ENCODE measurements around the gene SCLY. TPM values are rescaled to one million over a fixed set of nuclear protein-coding genes. Genes with fewer than 3 reads are reported as not detected.

Gene SCLY
- total RNA-seq, 4 donors from 2014 or later, result 13.6 to 23.3 (median 17.6) TPM

DNA sequence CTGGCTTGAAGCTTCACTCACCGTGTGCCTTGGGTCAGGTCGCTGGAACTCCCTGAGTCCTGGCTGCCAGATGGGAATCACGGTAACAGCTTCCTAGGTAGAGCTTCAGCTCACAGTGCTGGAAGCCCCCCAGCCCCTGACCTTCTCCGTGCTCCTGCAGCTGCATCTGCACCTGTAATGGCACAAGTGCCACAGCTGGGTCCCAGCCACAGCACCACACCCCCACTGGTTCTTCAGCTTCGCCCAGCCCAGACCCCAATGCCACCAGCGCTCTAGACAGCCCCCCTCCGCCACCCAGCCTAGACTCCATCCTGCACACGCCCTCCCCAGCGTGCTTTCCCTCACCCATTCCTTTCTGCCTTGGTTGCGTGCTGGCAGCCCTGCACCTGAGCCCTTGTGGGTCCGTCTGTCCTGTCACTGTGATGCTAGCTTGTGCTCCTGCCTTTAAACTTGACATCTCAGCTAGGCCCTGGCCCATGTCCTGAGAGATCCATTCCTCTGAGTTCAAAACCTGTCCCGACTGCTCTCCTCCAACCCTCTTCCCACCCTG is 31.8 kb downstream of the SCLY start:
- Histone ChIP-seq H3K27ac (no peak overlapping the region), H3K27me3 (no peaks in the 10 kb centered on the region), H3K9me3 (no peaks in the 10 kb centered on the region), H3K4me3 (no peak overlapping the region), H3K4me1 (no peaks in the 10 kb centered on the region), H3K36me3 (peaks cover 0 to 46% (median 0%) of the 10 kb centered on the region in 3 donors)
- TF ChIP-seq EP300 (IDR thresholded peaks at IDR 0.05) (no peak), POLR2A (IDR thresholded peaks at IDR 0.05) (no peak)
- TF ChIP-seq, protein P1, sequence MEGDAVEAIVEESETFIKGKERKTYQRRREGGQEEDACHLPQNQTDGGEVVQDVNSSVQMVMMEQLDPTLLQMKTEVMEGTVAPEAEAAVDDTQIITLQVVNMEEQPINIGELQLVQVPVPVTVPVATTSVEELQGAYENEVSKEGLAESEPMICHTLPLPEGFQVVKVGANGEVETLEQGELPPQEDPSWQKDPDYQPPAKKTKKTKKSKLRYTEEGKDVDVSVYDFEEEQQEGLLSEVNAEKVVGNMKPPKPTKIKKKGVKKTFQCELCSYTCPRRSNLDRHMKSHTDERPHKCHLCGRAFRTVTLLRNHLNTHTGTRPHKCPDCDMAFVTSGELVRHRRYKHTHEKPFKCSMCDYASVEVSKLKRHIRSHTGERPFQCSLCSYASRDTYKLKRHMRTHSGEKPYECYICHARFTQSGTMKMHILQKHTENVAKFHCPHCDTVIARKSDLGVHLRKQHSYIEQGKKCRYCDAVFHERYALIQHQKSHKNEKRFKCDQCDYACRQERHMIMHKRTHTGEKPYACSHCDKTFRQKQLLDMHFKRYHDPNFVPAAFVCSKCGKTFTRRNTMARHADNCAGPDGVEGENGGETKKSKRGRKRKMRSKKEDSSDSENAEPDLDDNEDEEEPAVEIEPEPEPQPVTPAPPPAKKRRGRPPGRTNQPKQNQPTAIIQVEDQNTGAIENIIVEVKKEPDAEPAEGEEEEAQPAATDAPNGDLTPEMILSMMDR (IDR thresholded peaks at IDR 0.05), result no peak
- no peak for DNase-seq (ENCODE audit: low spot score in 2 of 2)
- 83 to 89% methylated on average over 12 of the region's 12 CpGs for WGBS, 2 donors

- H3K27me3 ChIP-seq, result no peaks in the 10 kb centered on the region
- no peaks in the 10 kb centered on the region for H3K4me1 ChIP-seq
- no peak for DNase-seq (ENCODE audit: low spot score in 2 of 2)
- no peak overlapping the region for H3K4me3 ChIP-seq
- H3K27ac ChIP-seq, result no peak overlapping the region
- TF ChIP-seq EP300 (IDR thresholded peaks at IDR 0.05) (no peak), POLR2A (IDR thresholded peaks at IDR 0.05) (no peak)
- TF ChIP-seq, protein P1 (IDR thresholded peaks at IDR 0.05), result no peak
- H3K9me3 ChIP-seq, result no peaks in the 10 kb centered on the region
- H3K36me3 ChIP-seq, result peaks cover 0 to 46% (median 0%) of the 10 kb centered on the region in 3 donors
- WGBS, 2 donors, result 83 to 85% methylated on average over 26 of the region's 26 CpGs
These were observed 32.7 kb downstream of the SCLY start for GRCh38 chr2:238093181-238094140.

GRCh38 chr2:238094438-238095022 is 33.7 kb downstream of the SCLY start:
- WGBS, 2 donors, result 85 to 86% methylated on average over 17 of the region's 17 CpGs
- no peak overlapping the region for H3K4me3 ChIP-seq
- no peaks in the 10 kb centered on the region for H3K27me3 ChIP-seq
- peaks cover 0 to 46% (median 0%) of the 10 kb centered on the region in 3 donors for H3K36me3 ChIP-seq
- H3K27ac ChIP-seq, result no peak overlapping the region
- DNase-seq (ENCODE audit: low spot score in 2 of 2), result no peak
- H3K4me1 ChIP-seq, result peaks cover 0 to 10% (median 6%) of the 10 kb centered on the region in 4 donors
- TF ChIP-seq EP300 (IDR thresholded peaks at IDR 0.05), result no peak
- TF ChIP-seq POLR2A (IDR thresholded peaks at IDR 0.05), result no peak
- TF ChIP-seq, protein P1 (IDR thresholded peaks at IDR 0.05), result no peak
- H3K9me3 ChIP-seq, result no peaks in the 10 kb centered on the region

- 82 to 84% methylated on average over 7 of the region's 7 CpGs for WGBS, 2 donors
- H3K9me3 ChIP-seq, result no peaks in the 10 kb centered on the region
- H3K4me3 ChIP-seq, result no peak overlapping the region
- H3K27ac ChIP-seq, result no peak overlapping the region
- H3K27me3 ChIP-seq, result no peaks in the 10 kb centered on the region
- peaks cover 0 to 15% (median 8%) of the 10 kb centered on the region in 4 donors for H3K4me1 ChIP-seq
- DNase-seq (ENCODE audit: low spot score in 2 of 2), result no peak
- TF ChIP-seq, protein P1 (IDR thresholded peaks at IDR 0.05), result no peak
- TF ChIP-seq POLR2A (IDR thresholded peaks at IDR 0.05), result no peak
- TF ChIP-seq EP300 (IDR thresholded peaks at IDR 0.05), result no peak
- H3K36me3 ChIP-seq, result peaks cover 0 to 46% (median 0%) of the 10 kb centered on the region in 3 donors
These were observed 34.3 kb downstream of the SCLY start for GRCh38 chr2:238095143-238095542.
